ENCODE data around the gene SELP. TPM values are rescaled to one million over a fixed set of nuclear protein-coding genes. Genes with fewer than 3 reads are reported as not detected.
A peak's percentile ranks its signal among the peaks of the same experiment; 100 is the strongest.

Gene SELP
- total and polyA plus RNA-seq, 4 donors, result 8.6 to 42.5 (median 12.8) TPM

GRCh38 chr1:169563019-169563615, 66.8 kb downstream of the SELP start:
- Histone ChIP-seq H3K27me3 (ENCODE audit: control insufficient read depth in 1 of 2, insufficient read depth in 2 of 2, low read length in 1 of 2) (no peaks in the 10 kb centered on the region), H3K4me1 (ENCODE audit: control insufficient read depth in 1 of 2, insufficient read depth in 2 of 2, low read length in 2 of 2) (no peaks in the 10 kb centered on the region), H3K27ac (ENCODE audit: low read depth in 1 of 2, low read length in 2 of 2) (no peak overlapping the region), H3K36me3 (ENCODE audit: control insufficient read depth in 1 of 2, insufficient read depth in 2 of 2, low read length in 1 of 2) (no peaks in the 10 kb centered on the region), H3K4me3 (ENCODE audit: low read length in 2 of 2) (no peak overlapping the region), H3K9me3 (ENCODE audit: control insufficient read depth, low read length) (peaks cover 1% of the 10 kb centered on the region)
- no peak for DNase-seq
- ATAC-seq (ENCODE audit: low FRiP score), result no peak
- intact Hi-C loops (cut with DNase I), result no loop called here
- 88 to 94% methylated on average over 1 of the region's 1 CpG for WGBS, 2 donors

GRCh38 chr1:169561692-169562091, 68.2 kb downstream of the SELP start:
- no peak for DNase-seq
- Histone ChIP-seq H3K27ac (ENCODE audit: low read depth in 1 of 2, low read length in 2 of 2) (no peak overlapping the region), H3K27me3 (ENCODE audit: control insufficient read depth in 1 of 2, insufficient read depth in 2 of 2, low read length in 1 of 2) (no peaks in the 10 kb centered on the region), H3K4me1 (ENCODE audit: control insufficient read depth in 1 of 2, insufficient read depth in 2 of 2, low read length in 2 of 2) (no peaks in the 10 kb centered on the region), H3K36me3 (ENCODE audit: control insufficient read depth in 1 of 2, insufficient read depth in 2 of 2, low read length in 1 of 2) (no peaks in the 10 kb centered on the region), H3K9me3 (ENCODE audit: control insufficient read depth, low read length) (peaks cover 1% of the 10 kb centered on the region), H3K4me3 (ENCODE audit: low read length in 2 of 2) (no peak overlapping the region)
- 57 to 74% methylated on average over 1 of the region's 1 CpG for WGBS, 2 donors
- no peak for ATAC-seq (ENCODE audit: low FRiP score)
- intact Hi-C loops (cut with DNase I), result no loop called here

- Histone ChIP-seq H3K27ac (ENCODE audit: low read depth in 1 of 2, low read length in 2 of 2) (no peak overlapping the region), H3K4me1 (ENCODE audit: control insufficient read depth in 1 of 2, insufficient read depth in 2 of 2, low read length in 2 of 2) (no peaks in the 10 kb centered on the region), H3K27me3 (ENCODE audit: control insufficient read depth in 1 of 2, insufficient read depth in 2 of 2, low read length in 1 of 2) (no peaks in the 10 kb centered on the region), H3K9me3 (ENCODE audit: control insufficient read depth, low read length) (no peaks in the 10 kb centered on the region), H3K36me3 (ENCODE audit: control insufficient read depth in 1 of 2, insufficient read depth in 2 of 2, low read length in 1 of 2) (no peaks in the 10 kb centered on the region), H3K4me3 (ENCODE audit: low read length in 2 of 2) (no peak overlapping the region)
- DNase-seq (no peak), ATAC-seq (ENCODE audit: low FRiP score) (no peak)
- 73 to 76% methylated on average over 5 of the region's 5 CpGs for WGBS, 2 donors
- intact Hi-C loops (cut with DNase I), result no loop called here
Observed at GRCh38 chr1:169557131-169557530, 72.8 kb downstream of the SELP start.

- H3K9me3 ChIP-seq (ENCODE audit: control insufficient read depth, low read length), result no peaks in the 10 kb centered on the region
- no peaks in the 10 kb centered on the region for H3K36me3 ChIP-seq (ENCODE audit: control insufficient read depth in 1 of 2, insufficient read depth in 2 of 2, low read length in 1 of 2)
- ATAC-seq (ENCODE audit: low FRiP score) (no peak), DNase-seq (no peak)
- 31% methylated on average over 4 of the region's 4 CpGs for WGBS, 2 donors
- H3K27me3 ChIP-seq (ENCODE audit: control insufficient read depth in 1 of 2, insufficient read depth in 2 of 2, low read length in 1 of 2), result no peaks in the 10 kb centered on the region
- H3K4me1 ChIP-seq (ENCODE audit: control insufficient read depth in 1 of 2, insufficient read depth in 2 of 2, low read length in 2 of 2), result no peaks in the 10 kb centered on the region
- intact Hi-C loops (cut with DNase I), result loop anchor here in 1 of 2 donors (2.0 kb wide), 1 partner anchor 259 kb away; no protein-coding TSS in a partner anchor
- H3K27ac ChIP-seq (ENCODE audit: low read depth in 1 of 2, low read length in 2 of 2), result no peak overlapping the region
- no peak overlapping the region for H3K4me3 ChIP-seq (ENCODE audit: low read length in 2 of 2)
Observed at GRCh38 chr1:169550294-169550693, 79.6 kb downstream of the SELP start.

- no peaks in the 10 kb centered on the region for H3K4me1 ChIP-seq (ENCODE audit: control insufficient read depth in 1 of 2, insufficient read depth in 2 of 2, low read length in 2 of 2)
- DNase-seq (no peak), ATAC-seq (ENCODE audit: low FRiP score) (no peak)
- 82 to 85% methylated on average over 2 of the region's 2 CpGs for WGBS, 2 donors
- H3K9me3 ChIP-seq (ENCODE audit: control insufficient read depth, low read length), result no peaks in the 10 kb centered on the region
- no peak overlapping the region for H3K27ac ChIP-seq (ENCODE audit: low read depth in 1 of 2, low read length in 2 of 2)
- H3K4me3 ChIP-seq (ENCODE audit: low read length in 2 of 2), result no peak overlapping the region
- H3K36me3 ChIP-seq (ENCODE audit: control insufficient read depth in 1 of 2, insufficient read depth in 2 of 2, low read length in 1 of 2), result no peaks in the 10 kb centered on the region
- no peaks in the 10 kb centered on the region for H3K27me3 ChIP-seq (ENCODE audit: control insufficient read depth in 1 of 2, insufficient read depth in 2 of 2, low read length in 1 of 2)
- intact Hi-C loops (cut with DNase I), result loop anchor here in 1 of 2 donors (5.0 kb wide), 1 partner anchor 81 kb away; no protein-coding TSS in a partner anchor
Observed at GRCh38 chr1:169548282-169548681, 81.6 kb downstream of the SELP start.

GRCh38 chr1:169546087-169546995, 83.6 kb downstream of the SELP start:
- no peaks in the 10 kb centered on the region for H3K36me3 ChIP-seq (ENCODE audit: control insufficient read depth in 1 of 2, insufficient read depth in 2 of 2, low read length in 1 of 2)
- intact Hi-C loops (cut with DNase I), result loop anchor here (1.0 to 5.0 kb wide), 2 partner anchors 79 to 80 kb away; no protein-coding TSS in a partner anchor
- ATAC-seq (ENCODE audit: low FRiP score) (peak; percentile 81), DNase-seq (no peak)
- H3K4me3 ChIP-seq (ENCODE audit: low read length in 2 of 2), result no peak overlapping the region
- no peaks in the 10 kb centered on the region for H3K27me3 ChIP-seq (ENCODE audit: control insufficient read depth in 1 of 2, insufficient read depth in 2 of 2, low read length in 1 of 2)
- H3K27ac ChIP-seq (ENCODE audit: low read depth in 1 of 2, low read length in 2 of 2), result no peak overlapping the region
- H3K4me1 ChIP-seq (ENCODE audit: control insufficient read depth in 1 of 2, insufficient read depth in 2 of 2, low read length in 2 of 2), result no peaks in the 10 kb centered on the region
- WGBS, 2 donors, result 38 to 48% methylated on average over 14 to 15 of the region's 15 CpGs
- no peaks in the 10 kb centered on the region for H3K9me3 ChIP-seq (ENCODE audit: control insufficient read depth, low read length)

- intact Hi-C loops (cut with DNase I), result loop anchor here in 1 of 2 donors (5.0 kb wide), 1 partner anchor 78 kb away; no protein-coding TSS in a partner anchor
- no peaks in the 10 kb centered on the region for H3K9me3 ChIP-seq (ENCODE audit: control insufficient read depth, low read length)
- H3K4me1 ChIP-seq (ENCODE audit: control insufficient read depth in 1 of 2, insufficient read depth in 2 of 2, low read length in 2 of 2), result no peaks in the 10 kb centered on the region
- H3K27ac ChIP-seq (ENCODE audit: low read depth in 1 of 2, low read length in 2 of 2), result no peak overlapping the region
- no peaks in the 10 kb centered on the region for H3K27me3 ChIP-seq (ENCODE audit: control insufficient read depth in 1 of 2, insufficient read depth in 2 of 2, low read length in 1 of 2)
- ATAC-seq (ENCODE audit: low FRiP score) (no peak), DNase-seq (no peak)
- H3K36me3 ChIP-seq (ENCODE audit: control insufficient read depth in 1 of 2, insufficient read depth in 2 of 2, low read length in 1 of 2), result no peaks in the 10 kb centered on the region
- whole genome bisulfite sequencing, 2 donors, result 53 to 58% methylated on average over 2 of the region's 2 CpGs
- H3K4me3 ChIP-seq (ENCODE audit: low read length in 2 of 2), result no peak overlapping the region
Observed at GRCh38 chr1:169545472-169545871, 84.5 kb downstream of the SELP start.

- DNase-seq (no peak), ATAC-seq (ENCODE audit: low FRiP score) (no peak)
- Histone ChIP-seq H3K36me3 (ENCODE audit: control insufficient read depth in 1 of 2, insufficient read depth in 2 of 2, low read length in 1 of 2) (no peaks in the 10 kb centered on the region), H3K27me3 (ENCODE audit: control insufficient read depth in 1 of 2, insufficient read depth in 2 of 2, low read length in 1 of 2) (no peaks in the 10 kb centered on the region), H3K27ac (ENCODE audit: low read depth in 1 of 2, low read length in 2 of 2) (no peak overlapping the region), H3K4me3 (ENCODE audit: low read length in 2 of 2) (no peak overlapping the region), H3K9me3 (ENCODE audit: control insufficient read depth, low read length) (no peaks in the 10 kb centered on the region), H3K4me1 (ENCODE audit: control insufficient read depth in 1 of 2, insufficient read depth in 2 of 2, low read length in 2 of 2) (no peaks in the 10 kb centered on the region)
- intact Hi-C loops (cut with DNase I), result no loop called here
- WGBS, 2 donors, result 67 to 72% methylated on average over 3 of the region's 3 CpGs
Observed at GRCh38 chr1:169538998-169539871, 90.7 kb downstream of the SELP start.
